KOPT-K1 (cell line): Measurements from ENCODE around the gene LY86.
"Not testable (repeated sequence)": the region's sequence is repeated elsewhere in the genome, so short reads cannot be mapped to it uniquely, and the experiment has no call there.

Experiments used
- H3K27ac ChIP-seq: fragments of 200-600 bp; sonication (generic); 2 replicates; pipeline ENCODE4 v1.5.1; 2016; ENCODE audit warnings: antibody characterized with exemption, mild to moderate bottlenecking, low read depth, low read length; ENCODE audit not compliant: poor library complexity, severe bottlenecking
- H3K36me3 ChIP-seq: fragments of 200-600 bp; sonication (generic); 2 replicates; pipeline ENCODE4 v1.5.1; 2017; ENCODE audit warnings: antibody characterized with exemption, mild to moderate bottlenecking, low read length, moderate library complexity; ENCODE audit not compliant: insufficient read depth
- H3K9me3 ChIP-seq: fragments of 200-600 bp; sonication (generic); 2 replicates; pipeline ENCODE4 v1.5.1; 2017; ENCODE audit warnings: antibody characterized with exemption, low read length, mild to moderate bottlenecking; ENCODE audit not compliant: insufficient read depth, poor library complexity, severe bottlenecking

The LY86 gene

GRCh38 chr6:6600875-6601274 is 12.4 kb downstream of the LY86 start:
- Histone ChIP-seq H3K36me3 (no peaks in the 10 kb centered on the region), H3K9me3 (no peaks in the 10 kb centered on the region), H3K27ac (no peak overlapping the region)

- Histone ChIP-seq H3K27ac (no peak overlapping the region), H3K9me3 (no peaks in the 10 kb centered on the region), H3K36me3 (no peaks in the 10 kb centered on the region)
Observed at GRCh38 chr6:6602262-6602661, 13.7 kb downstream of the LY86 start.

- Histone ChIP-seq H3K36me3 (no peaks in the 10 kb centered on the region), H3K27ac (no peak overlapping the region)
Observed at GRCh38 chr6:6603317-6603716, 14.8 kb downstream of the LY86 start.

GRCh38 chr6:6604015-6604414 is 15.5 kb downstream of the LY86 start:
- Histone ChIP-seq H3K27ac (no peak overlapping the region), H3K9me3 (no peaks in the 10 kb centered on the region), H3K36me3 (no peaks in the 10 kb centered on the region)

More at GRCh38 chr6:6603317-6603716, 14.8 kb downstream of the LY86 start:
- H3K9me3 ChIP-seq: no peaks in the 10 kb centered on the region

GRCh38 chr6:6604566-6604965 is 16.0 kb downstream of the LY86 start:
- Histone ChIP-seq H3K27ac (no peak overlapping the region), H3K36me3 (no peaks in the 10 kb centered on the region), H3K9me3 (no peaks in the 10 kb centered on the region)

GRCh38 chr6:6605873-6606272 is 17.4 kb downstream of the LY86 start:
- Histone ChIP-seq H3K36me3 (no peaks in the 10 kb centered on the region), H3K27ac (no peak overlapping the region), H3K9me3 (no peaks in the 10 kb centered on the region)

- H3K9me3 ChIP-seq, H3K36me3 ChIP-seq, H3K27ac ChIP-seq: not testable (repeated sequence)
Observed at GRCh38 chr6:6606391-6607030, 18.0 kb downstream of the LY86 start.

- no peaks in the 10 kb centered on the region for H3K9me3 ChIP-seq
- no peaks in the 10 kb centered on the region for H3K36me3 ChIP-seq
- H3K27ac ChIP-seq: no peak overlapping the region
Observed at GRCh38 chr6:6609450-6609849, 20.9 kb downstream of the LY86 start.

- H3K27ac ChIP-seq: peak overlapping the region; percentile 43
- no peaks in the 10 kb centered on the region for H3K36me3 ChIP-seq
Observed at GRCh38 chr6:6610031-6610591, 21.6 kb downstream of the LY86 start.

GRCh38 chr6:6611486-6611885 is 23.0 kb downstream of the LY86 start:
- Histone ChIP-seq H3K9me3 (no peaks in the 10 kb centered on the region), H3K27ac (no peak overlapping the region), H3K36me3 (no peaks in the 10 kb centered on the region)

More at GRCh38 chr6:6610031-6610591, 21.6 kb downstream of the LY86 start:
- H3K9me3 ChIP-seq: no peaks in the 10 kb centered on the region

- Histone ChIP-seq H3K36me3 (no peaks in the 10 kb centered on the region), H3K9me3 (no peaks in the 10 kb centered on the region), H3K27ac (no peak overlapping the region)
Observed at GRCh38 chr6:6612308-6612707, 23.8 kb downstream of the LY86 start.

- not testable (repeated sequence) for H3K36me3 ChIP-seq, H3K27ac ChIP-seq, H3K9me3 ChIP-seq
Observed at GRCh38 chr6:6613103-6613718, 24.7 kb downstream of the LY86 start.

- Histone ChIP-seq H3K36me3 (no peaks in the 10 kb centered on the region), H3K9me3 (no peaks in the 10 kb centered on the region), H3K27ac (no peak overlapping the region)
Observed at GRCh38 chr6:6614096-6614982, 25.8 kb downstream of the LY86 start.

GRCh38 chr6:6614983-6615349 is 26.4 kb downstream of the LY86 start:
- no peak overlapping the region for H3K27ac ChIP-seq
- no peaks in the 10 kb centered on the region for H3K9me3 ChIP-seq
- H3K36me3 ChIP-seq: no peaks in the 10 kb centered on the region

- Histone ChIP-seq H3K9me3 (no peaks in the 10 kb centered on the region), H3K27ac (no peak overlapping the region), H3K36me3 (no peaks in the 10 kb centered on the region)
Observed at GRCh38 chr6:6616656-6617055, 28.1 kb downstream of the LY86 start.
